DLD1 (cell line): ENCODE results near the gene PLXNA3.

Experiments used
- in situ Hi-C: cut with HindIII; loops from 2 replicates; pipeline ENCODE4 v1.10.0; 2017; ENCODE audit warnings: low sequenced_read_pairs

The PLXNA3 gene

GRCh38 chrX:154476821-154477220 lies 18.7 kb downstream of the PLXNA3 start:
- in situ Hi-C loops: no loop called here

- in situ Hi-C loops: no loop called here
Measured at GRCh38 chrX:154477891-154478477, 19.9 kb downstream of the PLXNA3 start.

- in situ Hi-C loops: no loop called here
Measured at GRCh38 chrX:154478728-154479622, 20.9 kb downstream of the PLXNA3 start, which contains the start of gene LAGE3. Gene LAGE3 (minus strand): TSS chrX:154479281. CDS start chrX:154478915, 366 bp downstream.

- in situ Hi-C loops: no loop called here
Measured at GRCh38 chrX:154481195-154481594, 23.1 kb downstream of the PLXNA3 start.

GRCh38 chrX:154481911-154482601 lies 24.0 kb downstream of the PLXNA3 start:
- in situ Hi-C loops: no loop called here

- in situ Hi-C loops: no loop called here
Measured at GRCh38 chrX:154482786-154483185, 24.7 kb downstream of the PLXNA3 start.

GRCh38 chrX:154483325-154483724 lies 25.2 kb downstream of the PLXNA3 start:
- in situ Hi-C loops: no loop called here

GRCh38 chrX:154484255-154485149 lies 26.4 kb downstream of the PLXNA3 start:
- in situ Hi-C loops: no loop called here

- in situ Hi-C loops: no loop called here
Measured at GRCh38 chrX:154485150-154486051, 27.3 kb downstream of the PLXNA3 start.

- in situ Hi-C loops: no loop called here
Measured at GRCh38 chrX:154486052-154486395, 27.9 kb downstream of the PLXNA3 start.

GRCh38 chrX:154486396-154487207 lies 28.5 kb downstream of the PLXNA3 start, which contains the start of gene UBL4A:
Gene UBL4A (minus strand): TSS chrX:154486615. CDS start chrX:154486584, 31 bp downstream.
- in situ Hi-C loops: no loop called here

- in situ Hi-C loops: no loop called here
Measured at GRCh38 chrX:154487518-154488290, 29.6 kb downstream of the PLXNA3 start.

- in situ Hi-C loops: no loop called here
Measured at GRCh38 chrX:154488336-154489075, 30.4 kb downstream of the PLXNA3 start.

- in situ Hi-C loops: no loop called here
Measured at GRCh38 chrX:154489182-154489581, 31.1 kb downstream of the PLXNA3 start.

GRCh38 chrX:154490021-154490413 lies 31.9 kb downstream of the PLXNA3 start:
- in situ Hi-C loops: no loop called here

GRCh38 chrX:154490414-154491083 lies 32.5 kb downstream of the PLXNA3 start, which contains the start of gene SLC10A3:
Gene SLC10A3 (minus strand): TSS chrX:154490629. CDS start chrX:154488940, 1,689 bp downstream.
- in situ Hi-C loops: no loop called here

GRCh38 chrX:154494715-154495114 lies 36.6 kb downstream of the PLXNA3 start:
- in situ Hi-C loops: no loop called here
